Measurements from ENCODE around the gene TRIM63.

Gene TRIM63

GRCh38 chr1:26053718-26054560, 13.5 kb downstream of the TRIM63 start:
- Mint-ChIP-seq H3K27ac (no peak overlapping the region), H3K9me3 (ENCODE audit: low read depth) (no peaks in the 10 kb centered on the region), H3K4me1 (ENCODE audit: low read depth) (no peaks in the 10 kb centered on the region), H3K27me3 (peaks cover 13% of the 10 kb centered on the region), H3K4me3 (no peak overlapping the region), H3K36me3 (no peaks in the 10 kb centered on the region)

DNA sequence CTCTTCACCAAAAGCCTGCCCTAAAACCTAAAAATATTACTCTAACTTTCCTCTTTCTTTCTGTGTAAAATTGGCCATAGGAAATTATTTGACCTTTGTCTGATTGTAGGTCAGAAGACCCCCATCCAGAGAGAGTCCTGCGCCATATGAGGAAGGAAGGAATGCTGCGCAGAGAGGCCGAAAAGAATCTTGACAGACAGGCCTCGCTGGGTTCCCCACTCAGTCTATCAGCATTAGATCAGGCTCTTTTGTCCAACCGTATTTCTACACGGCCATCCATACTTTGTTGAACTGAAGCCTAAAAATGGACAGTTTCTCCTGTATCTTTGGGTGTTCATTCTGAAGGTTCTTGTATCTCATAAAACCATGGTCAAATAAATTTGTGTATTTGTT, 17.2 kb downstream of the TRIM63 start:
- H3K27ac Mint-ChIP-seq, result no peak overlapping the region
- no peaks in the 10 kb centered on the region for H3K36me3 Mint-ChIP-seq
- no peaks in the 10 kb centered on the region for H3K9me3 Mint-ChIP-seq (ENCODE audit: low read depth)
- no peak overlapping the region for H3K4me3 Mint-ChIP-seq
- peaks cover under 1% of the 10 kb centered on the region for H3K4me1 Mint-ChIP-seq (ENCODE audit: low read depth)
- peaks cover 16% of the 10 kb centered on the region for H3K27me3 Mint-ChIP-seq

GRCh38 chr1:26049531-26050247, 17.7 kb downstream of the TRIM63 start:
- Mint-ChIP-seq H3K4me1 (ENCODE audit: low read depth) (peaks cover 4% of the 10 kb centered on the region), H3K36me3 (peaks cover 2% of the 10 kb centered on the region), H3K27me3 (peaks cover 18% of the 10 kb centered on the region)

DNA sequence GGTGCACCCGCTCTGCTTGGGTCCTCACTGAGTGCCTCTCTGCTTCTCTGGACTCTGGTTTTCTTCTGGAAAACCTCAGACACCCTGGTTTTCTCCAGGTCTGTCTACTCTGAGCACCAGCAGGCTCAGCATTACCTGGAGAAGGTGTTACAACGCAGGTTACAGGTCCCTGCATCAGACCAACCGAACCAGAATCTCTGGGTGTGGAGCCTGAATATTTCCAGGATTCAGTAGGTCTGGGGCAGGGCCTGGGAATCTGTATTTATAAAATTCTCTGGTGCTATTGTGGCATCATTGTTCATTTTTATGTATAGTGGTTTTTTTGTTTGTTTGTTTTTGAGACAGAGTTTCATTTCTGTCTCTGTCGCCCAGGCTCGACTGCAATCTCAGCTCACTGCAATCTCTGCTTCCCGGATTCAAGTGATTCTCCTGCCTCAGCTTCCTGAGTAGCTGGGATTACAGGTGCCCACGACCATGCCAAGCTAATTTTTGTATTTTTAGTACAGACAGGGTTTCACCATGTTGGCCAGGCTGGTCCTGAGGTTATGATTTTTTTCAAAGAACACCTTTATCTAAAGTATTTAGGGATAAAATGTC, 20.1 kb downstream of the TRIM63 start:
- Mint-ChIP-seq H3K36me3 (peaks cover 2% of the 10 kb centered on the region), H3K27me3 (peaks cover 19% of the 10 kb centered on the region), H3K4me1 (ENCODE audit: low read depth) (peaks cover 4% of the 10 kb centered on the region), H3K9me3 (ENCODE audit: low read depth) (no peaks in the 10 kb centered on the region), H3K27ac (no peak overlapping the region), H3K4me3 (no peak overlapping the region)

More at GRCh38 chr1:26049531-26050247, 17.7 kb downstream of the TRIM63 start:
- Mint-ChIP-seq H3K27ac (no peak overlapping the region), H3K9me3 (ENCODE audit: low read depth) (no peaks in the 10 kb centered on the region), H3K4me3 (no peak overlapping the region)

DNA sequence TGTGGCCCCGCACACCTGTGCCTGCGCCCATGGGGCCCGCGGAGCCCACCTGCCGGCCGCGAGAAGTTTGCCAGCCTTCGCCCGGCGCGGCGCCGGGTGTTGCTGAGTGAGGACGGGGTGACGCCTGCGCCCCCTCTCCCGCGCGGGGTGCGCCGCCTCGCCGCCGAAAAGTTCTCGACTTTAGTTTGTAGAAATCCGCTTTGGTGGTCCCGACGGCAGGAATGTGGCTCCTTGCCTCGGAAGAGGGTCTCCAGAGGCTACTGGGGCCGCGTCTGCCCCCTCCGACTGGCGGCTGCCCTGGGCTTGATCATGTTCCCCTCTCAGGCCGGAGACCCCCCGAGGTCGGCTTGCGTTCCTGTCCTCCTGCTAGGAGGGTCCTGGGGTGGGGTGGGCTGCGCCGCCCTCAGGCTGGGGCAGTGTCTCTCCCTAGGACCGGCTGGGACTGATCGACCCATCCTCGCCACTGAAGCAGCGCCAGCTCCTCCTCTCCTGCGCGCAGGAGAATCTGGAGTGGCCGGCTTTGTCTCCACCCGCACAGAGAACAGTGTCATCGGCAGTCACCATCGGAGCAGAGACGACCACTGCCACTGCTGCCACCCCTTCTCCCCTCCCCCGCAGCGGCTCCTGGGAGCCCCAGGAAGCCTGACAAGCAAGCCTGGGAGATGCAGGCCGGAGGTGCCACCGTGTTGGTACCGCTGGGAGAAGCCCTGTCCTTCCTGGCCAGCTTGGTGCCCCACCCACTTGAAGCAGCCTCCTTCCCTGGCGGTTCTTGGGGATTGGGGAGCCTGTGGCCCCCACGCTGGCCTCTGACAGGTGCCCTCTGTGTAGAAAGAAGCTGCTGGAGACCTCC, 21.0 kb downstream of the TRIM63 start:
- H3K4me1 Mint-ChIP-seq (ENCODE audit: low read depth), result peaks cover 4% of the 10 kb centered on the region
- no peaks in the 10 kb centered on the region for H3K9me3 Mint-ChIP-seq (ENCODE audit: low read depth)
- H3K36me3 Mint-ChIP-seq, result peaks cover 2% of the 10 kb centered on the region
- H3K27me3 Mint-ChIP-seq, result peaks cover 19% of the 10 kb centered on the region
- H3K27ac Mint-ChIP-seq, result no peak overlapping the region
- no peak overlapping the region for H3K4me3 Mint-ChIP-seq

- H3K9me3 Mint-ChIP-seq (ENCODE audit: low read depth), result no peaks in the 10 kb centered on the region
- peaks cover 4% of the 10 kb centered on the region for H3K4me1 Mint-ChIP-seq (ENCODE audit: low read depth)
- peak within 1 kb of the TSS; percentile 32 for H3K4me3 Mint-ChIP-seq
- H3K27ac Mint-ChIP-seq, result no peak within 1 kb of the TSS
- H3K36me3 Mint-ChIP-seq, result peaks cover 2% of the 10 kb centered on the region
- peaks cover 16% of the 10 kb centered on the region for H3K27me3 Mint-ChIP-seq
These were observed 21.6 kb downstream of the TRIM63 start, which contains the start of gene SLC30A2 for GRCh38 chr1:26045722-26046245. Gene SLC30A2 (minus strand): TSS chr1:26046118. CDS start chr1:26045896, 222 bp downstream.

- peaks cover 2% of the 10 kb centered on the region for H3K36me3 Mint-ChIP-seq
- no peaks in the 10 kb centered on the region for H3K9me3 Mint-ChIP-seq (ENCODE audit: low read depth)
- peaks cover 4% of the 10 kb centered on the region for H3K4me1 Mint-ChIP-seq (ENCODE audit: low read depth)
- peaks cover 16% of the 10 kb centered on the region for H3K27me3 Mint-ChIP-seq
- H3K4me3 Mint-ChIP-seq, result peak overlapping the region; percentile 32
- no peak overlapping the region for H3K27ac Mint-ChIP-seq
These were observed 22.3 kb downstream of the TRIM63 start for GRCh38 chr1:26044971-26045721.

GRCh38 chr1:26044414-26044813, 23.0 kb downstream of the TRIM63 start:
- Mint-ChIP-seq H3K27ac (no peak overlapping the region), H3K9me3 (ENCODE audit: low read depth) (no peaks in the 10 kb centered on the region), H3K36me3 (peaks cover 2% of the 10 kb centered on the region), H3K4me1 (ENCODE audit: low read depth) (peaks cover 4% of the 10 kb centered on the region), H3K27me3 (peaks cover 16% of the 10 kb centered on the region), H3K4me3 (no peak overlapping the region)

DNA sequence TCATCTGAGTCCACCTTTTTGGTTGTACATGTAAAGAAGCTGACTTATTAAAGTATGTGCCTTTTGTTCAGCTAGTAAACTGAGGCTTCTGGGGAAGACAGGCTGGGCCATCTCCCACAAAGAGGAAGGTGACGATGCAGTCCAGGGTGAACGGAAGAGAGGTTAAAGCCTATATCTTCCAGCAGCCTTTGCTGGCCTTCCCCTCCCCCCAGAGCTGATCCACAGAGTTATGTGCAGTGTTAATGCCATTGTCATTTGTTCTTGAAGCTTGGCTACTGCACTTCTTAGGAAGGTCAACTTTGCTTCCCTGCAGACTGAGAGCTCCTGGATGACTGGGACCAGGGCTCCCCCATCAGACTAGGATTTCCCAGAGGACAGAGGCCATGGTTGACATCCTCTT, 23.7 kb downstream of the TRIM63 start:
- H3K4me1 Mint-ChIP-seq (ENCODE audit: low read depth), result peaks cover 4% of the 10 kb centered on the region
- H3K9me3 Mint-ChIP-seq (ENCODE audit: low read depth), result no peaks in the 10 kb centered on the region
- H3K27me3 Mint-ChIP-seq, result peaks cover 15% of the 10 kb centered on the region
- H3K27ac Mint-ChIP-seq, result no peak overlapping the region
- H3K4me3 Mint-ChIP-seq, result no peak overlapping the region
- H3K36me3 Mint-ChIP-seq, result peaks cover 2% of the 10 kb centered on the region

DNA sequence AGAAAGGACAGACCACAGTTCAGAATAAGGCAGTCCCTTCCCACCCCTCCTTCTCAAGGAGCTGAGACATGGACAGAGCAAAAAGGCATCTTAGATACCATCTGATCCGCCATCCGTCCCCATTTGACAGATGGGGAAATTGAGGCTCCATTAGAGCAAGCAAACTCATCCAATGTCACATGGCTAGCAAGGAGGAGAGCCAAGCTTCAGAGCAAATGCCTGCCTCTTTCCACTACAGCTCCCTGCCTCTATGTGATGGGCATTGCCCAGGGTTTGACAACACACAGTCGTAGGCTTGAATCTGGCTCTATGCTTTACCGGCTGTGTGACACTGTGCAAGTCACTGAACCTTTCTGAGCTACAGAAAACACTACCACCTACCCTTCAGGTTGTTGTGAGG, 25.5 kb downstream of the TRIM63 start:
- Mint-ChIP-seq H3K4me1 (ENCODE audit: low read depth) (peaks cover 4% of the 10 kb centered on the region), H3K27me3 (peaks cover 10% of the 10 kb centered on the region), H3K4me3 (no peak overlapping the region), H3K27ac (no peak overlapping the region), H3K9me3 (ENCODE audit: low read depth) (no peaks in the 10 kb centered on the region), H3K36me3 (peaks cover 2% of the 10 kb centered on the region)

DNA sequence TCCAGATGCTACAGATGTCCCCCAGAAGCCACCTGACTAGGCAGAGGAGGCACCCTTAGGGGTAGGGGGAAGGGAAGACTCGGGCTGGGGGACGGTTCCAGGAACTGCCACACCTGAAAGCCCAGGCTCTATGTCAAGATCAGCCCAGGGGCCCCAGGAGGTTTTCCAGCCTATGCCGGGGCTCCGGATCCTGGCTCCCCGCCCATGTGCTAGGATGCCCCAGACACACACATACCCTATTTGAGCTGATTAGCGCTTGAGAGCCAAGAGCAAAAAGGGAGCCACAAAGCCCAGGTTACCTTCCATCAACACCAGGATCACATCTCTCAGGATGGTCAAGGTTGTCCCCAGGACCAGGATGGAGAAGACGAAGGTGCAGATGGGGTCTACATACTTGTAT, 26.0 kb downstream of the TRIM63 start:
- H3K36me3 Mint-ChIP-seq, result peaks cover 2% of the 10 kb centered on the region

DNA sequence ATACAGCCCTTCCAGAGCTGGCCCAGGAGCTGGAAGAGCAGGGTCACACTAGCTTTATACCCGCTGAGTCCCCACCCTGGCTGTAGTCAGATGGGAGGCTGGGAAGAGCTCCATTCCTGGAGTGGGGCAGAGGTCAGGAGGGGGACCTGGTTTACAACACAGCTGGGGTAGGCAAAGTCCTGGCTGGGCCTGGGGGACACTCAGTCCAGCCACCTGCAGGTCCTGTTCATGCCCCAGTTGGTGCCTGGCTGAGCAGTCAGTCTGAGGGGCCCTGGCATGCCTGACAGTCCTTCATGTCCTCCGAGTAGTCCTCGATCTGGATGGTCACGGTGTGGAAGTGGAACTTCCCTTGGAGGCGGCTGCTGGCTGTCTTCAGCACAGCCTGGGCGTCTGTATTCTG, 28.5 kb downstream of the TRIM63 start:
- H3K27me3 Mint-ChIP-seq, result peaks cover 3% of the 10 kb centered on the region
- no peak overlapping the region for H3K4me3 Mint-ChIP-seq
- no peaks in the 10 kb centered on the region for H3K36me3 Mint-ChIP-seq
- H3K27ac Mint-ChIP-seq, result no peak overlapping the region
- H3K4me1 Mint-ChIP-seq (ENCODE audit: low read depth), result peaks cover 7% of the 10 kb centered on the region
- H3K9me3 Mint-ChIP-seq (ENCODE audit: low read depth), result no peaks in the 10 kb centered on the region

More for the DNA sequence above, 26.0 kb downstream of the TRIM63 start:
- Mint-ChIP-seq H3K27ac (no peak overlapping the region), H3K4me1 (ENCODE audit: low read depth) (peaks cover 4% of the 10 kb centered on the region), H3K27me3 (peaks cover 10% of the 10 kb centered on the region), H3K9me3 (ENCODE audit: low read depth) (no peaks in the 10 kb centered on the region), H3K4me3 (no peak overlapping the region)

GRCh38 chr1:26038477-26038876, 29.0 kb downstream of the TRIM63 start:
- Mint-ChIP-seq H3K4me1 (ENCODE audit: low read depth) (peaks cover 7% of the 10 kb centered on the region), H3K27me3 (peaks cover 1% of the 10 kb centered on the region), H3K27ac (no peak overlapping the region), H3K4me3 (no peak overlapping the region), H3K36me3 (no peaks in the 10 kb centered on the region), H3K9me3 (ENCODE audit: low read depth) (no peaks in the 10 kb centered on the region)

DNA sequence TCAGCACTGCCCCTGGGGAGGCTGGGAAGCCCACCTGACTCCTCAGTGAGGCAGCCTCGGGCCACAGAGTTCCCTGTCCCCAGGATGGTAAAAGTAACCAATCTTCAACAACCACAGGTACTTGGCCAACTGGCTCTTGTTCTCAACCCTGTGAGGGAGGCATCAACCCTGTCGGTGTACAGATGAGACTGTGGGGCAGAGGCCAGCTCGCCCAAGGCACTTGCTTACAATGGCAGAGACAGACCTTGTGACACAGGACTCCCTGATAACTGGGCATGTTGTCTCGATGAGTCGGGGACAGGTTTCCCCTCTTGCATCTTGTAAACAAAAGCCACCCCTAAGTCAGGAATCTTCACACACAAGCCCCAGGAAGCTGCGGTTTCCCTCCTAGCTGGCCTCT, 29.5 kb downstream of the TRIM63 start:
- Mint-ChIP-seq H3K27me3 (peaks cover 1% of the 10 kb centered on the region), H3K4me1 (ENCODE audit: low read depth) (peaks cover 7% of the 10 kb centered on the region), H3K9me3 (ENCODE audit: low read depth) (no peaks in the 10 kb centered on the region)

More for the DNA sequence above, 29.5 kb downstream of the TRIM63 start:
- Mint-ChIP-seq H3K4me3 (no peak overlapping the region), H3K36me3 (no peaks in the 10 kb centered on the region), H3K27ac (no peak overlapping the region)
